HG03460 (cell line): Measurements from ENCODE around the gene OR4C16.

Experiments
- ATAC-seq: cut with Tn5 transposase; IDR thresholded peaks from one replicate; pipeline ENCODE4 v1.9.1; 2021; ENCODE audit not compliant: unreplicated experiment

Gene OR4C16, protein sequence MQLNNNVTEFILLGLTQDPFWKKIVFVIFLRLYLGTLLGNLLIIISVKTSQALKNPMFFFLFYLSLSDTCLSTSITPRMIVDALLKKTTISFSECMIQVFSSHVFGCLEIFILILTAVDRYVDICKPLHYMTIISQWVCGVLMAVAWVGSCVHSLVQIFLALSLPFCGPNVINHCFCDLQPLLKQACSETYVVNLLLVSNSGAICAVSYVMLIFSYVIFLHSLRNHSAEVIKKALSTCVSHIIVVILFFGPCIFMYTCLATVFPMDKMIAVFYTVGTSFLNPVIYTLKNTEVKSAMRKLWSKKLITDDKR

DNA sequence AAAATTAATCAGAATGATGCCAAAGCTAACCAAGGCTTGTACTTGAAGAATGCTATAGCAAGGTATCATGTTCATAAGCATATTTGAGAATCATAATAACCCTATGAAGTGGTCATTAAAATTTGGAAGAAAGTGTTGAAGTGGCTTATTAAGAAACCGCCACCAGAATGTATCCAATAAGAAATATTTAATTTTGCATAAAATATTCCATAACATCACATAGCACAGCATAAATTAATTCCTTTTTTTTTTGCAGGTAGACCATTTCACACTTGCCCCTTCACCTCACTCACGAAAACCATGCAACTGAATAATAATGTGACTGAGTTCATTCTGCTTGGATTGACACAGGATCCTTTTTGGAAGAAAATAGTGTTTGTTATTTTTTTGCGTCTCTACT, at the start of gene OR4C16:
TSS of gene OR4C16 (plus strand) at position 301 of the 400 bp plus-strand sequence. CDS start at position 301, 0 bp downstream.
- ATAC-seq = no peak

DNA sequence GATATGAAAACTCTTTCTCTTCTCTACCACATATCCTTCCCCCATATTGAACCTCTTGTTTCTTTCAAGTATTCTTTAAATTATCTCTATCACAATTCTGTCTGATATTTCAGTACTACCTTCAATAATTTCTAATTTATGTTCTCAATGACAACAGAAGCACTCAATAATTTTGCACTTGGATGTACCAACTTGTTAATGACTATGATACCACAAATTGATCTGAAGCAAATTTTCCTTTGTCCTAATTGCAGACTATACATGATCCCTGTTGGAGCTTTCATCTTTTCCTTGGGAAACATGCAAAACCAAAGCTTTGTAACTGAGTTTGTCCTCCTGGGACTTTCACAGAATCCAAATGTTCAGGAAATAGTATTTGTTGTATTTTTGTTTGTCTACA, 17.8 kb upstream of the OR4C16 start, which contains the start of gene OR4C15:
TSS of gene OR4C15 (plus strand) at position 301 of the 400 bp plus-strand sequence. CDS start at position 301, 0 bp downstream.
- no peak for ATAC-seq

DNA sequence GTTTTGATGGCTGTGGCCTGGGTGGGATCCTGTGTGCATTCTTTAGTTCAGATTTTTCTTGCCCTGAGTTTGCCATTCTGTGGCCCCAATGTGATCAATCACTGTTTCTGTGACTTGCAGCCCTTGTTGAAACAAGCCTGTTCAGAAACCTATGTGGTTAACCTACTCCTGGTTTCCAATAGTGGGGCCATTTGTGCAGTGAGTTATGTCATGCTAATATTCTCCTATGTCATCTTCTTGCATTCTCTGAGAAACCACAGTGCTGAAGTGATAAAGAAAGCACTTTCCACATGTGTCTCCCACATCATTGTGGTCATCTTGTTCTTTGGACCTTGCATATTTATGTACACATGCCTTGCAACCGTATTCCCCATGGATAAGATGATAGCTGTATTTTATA, 620 bp downstream of the OR4C16 start:
- no peak for ATAC-seq

DNA sequence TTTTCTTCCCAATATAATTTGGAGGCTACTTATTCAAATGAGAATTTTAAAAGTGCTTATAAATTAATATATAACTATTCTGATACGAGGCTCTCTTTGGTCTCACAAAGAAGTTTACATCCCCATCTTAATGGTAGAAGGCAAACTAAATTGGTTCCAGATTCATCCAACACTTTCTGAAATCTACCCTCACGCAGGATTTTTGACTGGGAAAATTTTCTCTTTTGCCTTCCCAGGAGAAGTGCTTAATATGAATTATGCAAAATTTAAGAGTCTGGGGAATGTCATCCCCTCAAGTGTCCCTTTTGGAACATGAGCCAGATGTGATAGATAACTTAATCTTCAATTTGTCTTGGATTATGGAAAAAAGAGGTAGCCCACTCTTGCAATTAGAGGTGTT, 35.6 kb downstream of the OR4C16 start, which contains the start of gene OR4C11:
TSS of gene OR4C11 (minus strand) at position 101 of the 400 bp plus-strand sequence. CDS start 3,272 bp downstream, outside the sequence.
- ATAC-seq = no peak
